Parathyroid adenoma (tissue), 2 donors: ENCODE measurements around the gene INPP5D.

ENCODE experiments used
- H2AFZ ChIP-seq: fragments of 300-600 bp; sonication (generic); one replicate; pipeline ENCODE4 v1.7.0; 2017; ENCODE audit warnings: antibody characterized with exemption, mild to moderate bottlenecking
- H3K27ac ChIP-seq: fragments of 300-600 bp; sonication (generic); one replicate; pipeline ENCODE4 v1.7.0; 2017
- H3K27me3 ChIP-seq: fragments of 300-600 bp; sonication (generic); one replicate; pipeline ENCODE4 v1.7.0; 2017; ENCODE audit warnings: low read length; ENCODE audit not compliant: control insufficient read depth, insufficient read depth
- H3K36me3 ChIP-seq: fragments of 300-600 bp; sonication (generic); one replicate; pipeline ENCODE4 v1.7.0; 2017; ENCODE audit warnings: low read length; ENCODE audit not compliant: control insufficient read depth, insufficient read depth
- H3K4me1 ChIP-seq: fragments of 300-600 bp; sonication (generic); one replicate; pipeline ENCODE4 v1.7.0; 2017; ENCODE audit warnings: control low read depth
- H3K4me2 ChIP-seq: fragments of 300-600 bp; sonication (generic); one replicate; pipeline ENCODE4 v1.7.0; 2017; ENCODE audit warnings: low read length
- H3K4me3 ChIP-seq: fragments of 300-600 bp; sonication (generic); one replicate; pipeline ENCODE4 v1.7.0; 2017; ENCODE audit warnings: low read depth, low read length
- H3K79me2 ChIP-seq: fragments of 300-600 bp; sonication (generic); one replicate; pipeline ENCODE4 v1.7.0; 2017; ENCODE audit warnings: control low read depth
- H3K9ac ChIP-seq: fragments of 300-600 bp; sonication (generic); one replicate; pipeline ENCODE4 v1.7.0; 2017; ENCODE audit warnings: mild to moderate bottlenecking
- H3K9me3 ChIP-seq: fragments of 300-600 bp; sonication (generic); one replicate; pipeline ENCODE4 v1.7.0; 2017; ENCODE audit warnings: low read length; ENCODE audit not compliant: control insufficient read depth
- CTCF ChIP-seq: fragments of 300-600 bp; sonication (generic); IDR thresholded peaks from one replicate; pipeline ENCODE4 v1.7.0; 2017; ENCODE audit warnings: antibody characterized with exemption, mild to moderate bottlenecking
- donor health status: primary hyperparathyroidism.

The INPP5D gene

GRCh38 chr2:233202531-233202944 lies 142.4 kb downstream of the INPP5D start:
- Histone ChIP-seq H3K9ac (no peak overlapping the region), H3K4me3 (no peak overlapping the region), H3K27ac (no peak overlapping the region), H3K79me2 (no peaks in the 10 kb centered on the region), H3K4me2 (no peak overlapping the region), H3K4me1 (no peaks in the 10 kb centered on the region), H3K36me3 (no peaks in the 10 kb centered on the region), H2AFZ (no peak overlapping the region), H3K27me3 (no peaks in the 10 kb centered on the region), H3K9me3 (no peaks in the 10 kb centered on the region)
- no peak for TF ChIP-seq CTCF

- H2AFZ ChIP-seq = no peak overlapping the region
- H3K9ac ChIP-seq = no peak overlapping the region
- no peak overlapping the region for H3K27ac ChIP-seq
- TF ChIP-seq CTCF = no peak
- no peaks in the 10 kb centered on the region for H3K79me2 ChIP-seq
- H3K9me3 ChIP-seq = no peaks in the 10 kb centered on the region
- H3K4me2 ChIP-seq = no peak overlapping the region
- no peaks in the 10 kb centered on the region for H3K36me3 ChIP-seq
- H3K4me3 ChIP-seq = no peak overlapping the region
- H3K4me1 ChIP-seq = no peaks in the 10 kb centered on the region
- H3K27me3 ChIP-seq = no peaks in the 10 kb centered on the region
These were observed 142.9 kb downstream of the INPP5D start for GRCh38 chr2:233203060-233203459.

- Histone ChIP-seq H3K9ac (no peak overlapping the region), H3K4me3 (no peak overlapping the region), H3K27me3 (no peaks in the 10 kb centered on the region), H3K4me1 (no peaks in the 10 kb centered on the region), H3K27ac (no peak overlapping the region), H3K36me3 (no peaks in the 10 kb centered on the region), H3K9me3 (no peaks in the 10 kb centered on the region), H3K4me2 (no peak overlapping the region), H2AFZ (no peak overlapping the region), H3K79me2 (no peaks in the 10 kb centered on the region)
- no peak for TF ChIP-seq CTCF
These were observed 144.3 kb downstream of the INPP5D start for GRCh38 chr2:233204286-233204936.

- Histone ChIP-seq H3K27ac (no peak overlapping the region), H3K79me2 (no peaks in the 10 kb centered on the region)
These were observed 148.4 kb downstream of the INPP5D start for GRCh38 chr2:233208382-233209116.

More at GRCh38 chr2:233208382-233209116, 148.4 kb downstream of the INPP5D start:
- H3K36me3 ChIP-seq = no peaks in the 10 kb centered on the region
- no peaks in the 10 kb centered on the region for H3K4me1 ChIP-seq
- no peaks in the 10 kb centered on the region for H3K9me3 ChIP-seq
- no peak for TF ChIP-seq CTCF
- H3K4me2 ChIP-seq = no peak overlapping the region
- no peaks in the 10 kb centered on the region for H3K27me3 ChIP-seq
- no peak overlapping the region for H3K9ac ChIP-seq
- H3K4me3 ChIP-seq = no peak overlapping the region
- H2AFZ ChIP-seq = no peak overlapping the region
